Retinal pigment epithelial cell (primary cell): ENCODE data around the gene RHOH.

Experiments
- DNase-seq: peaks from one replicate; pipeline ENCODE4 v3.0.0-alpha.2; 2010; ENCODE audit warnings: low read depth
- H3K4me3 ChIP-seq: 2 replicates; pipeline ENCODE4 v1.5.1; 2011; ENCODE audit warnings: mild to moderate bottlenecking, low read length, control low read depth, moderate library complexity
- CTCF ChIP-seq: conservative IDR thresholded peaks from 2 replicates; pipeline ENCODE4 v1.5.1; 2011; ENCODE audit warnings: low read depth, low read length, control low read depth, inconsistent platforms

RHOH gene

GRCh38 chr4:40197879-40198689, 1.3 kb downstream of the RHOH start:
- no peak for TF ChIP-seq CTCF
- no peak for DNase-seq
- no peak overlapping the region for H3K4me3 ChIP-seq

- H3K4me3 ChIP-seq: no peak overlapping the region
- TF ChIP-seq CTCF: no peak
- peak; percentile 75 for DNase-seq
Measured at GRCh38 chr4:40199179-40199670, 2.4 kb downstream of the RHOH start.

GRCh38 chr4:40199999-40200874, 3.4 kb downstream of the RHOH start:
- no peak overlapping the region for H3K4me3 ChIP-seq
- DNase-seq: no peak
- no peak for TF ChIP-seq CTCF

- no peak for TF ChIP-seq CTCF
- no peak overlapping the region for H3K4me3 ChIP-seq
- DNase-seq: no peak
Measured at GRCh38 chr4:40200875-40201801, 4.3 kb downstream of the RHOH start.

GRCh38 chr4:40201898-40202297, 5.1 kb downstream of the RHOH start:
- no peak for TF ChIP-seq CTCF
- DNase-seq: no peak
- no peak overlapping the region for H3K4me3 ChIP-seq

- DNase-seq: no peak
- H3K4me3 ChIP-seq: no peak overlapping the region
- TF ChIP-seq CTCF: no peak
Measured at GRCh38 chr4:40202474-40202873, 5.6 kb downstream of the RHOH start.
